Measurements from ENCODE around the gene NTF4. TPM values are rescaled to one million over a fixed set of nuclear protein-coding genes. Genes with fewer than 3 reads are reported as not detected.

Gene NTF4
- polyA plus RNA-seq, 1 of the 3 experiments (the other 2 are of a cell fraction): 0.66 TPM

GRCh38 chr19:49109051-49109450 is 44.4 kb upstream of the NTF4 start:
- H4K20me1 ChIP-seq (ENCODE audit: insufficient read depth): peaks cover 44% of the 10 kb centered on the region
- peaks cover 31 to 54% of the 10 kb centered on the region in 2 experiments for H3K36me3 ChIP-seq (replicated peaks in 1 of 2; ENCODE audit: control insufficient read depth in 1 of 2, insufficient read depth in 2 of 2, low read length in 1 of 2)
- H3K4me3 ChIP-seq (ENCODE audit: low read depth in 2 of 2, low read length in 1 of 2): no peak overlapping the region
- no peaks in the 10 kb centered on the region for H3K27me3 ChIP-seq (ENCODE audit: insufficient read depth)
- ChIA-PET CTCF (interaction anchor here (1.8 to 2.9 kb wide), 3 partner anchors 9 to 90 kb away, joined by 6 to 21 read pairs (median 7); no protein-coding TSS in a partner anchor), POLR2A (interaction anchor here (0.8 kb wide), 1 partner anchor 14 kb away, joined by 3 read pairs; no protein-coding TSS in a partner anchor)
- peaks cover 75% of the 10 kb centered on the region for H3F3A ChIP-seq (replicated peaks; ENCODE audit: insufficient read depth)
- 96% methylated on average over 5 of the region's 5 CpGs for WGBS (ENCODE audit: low lambda C conversion rate)
- H3K9me2 ChIP-seq: no peaks in the 10 kb centered on the region
- peaks cover 20% of the 10 kb centered on the region for H3K79me2 ChIP-seq (ENCODE audit: insufficient read depth)
- H3K27ac ChIP-seq (ENCODE audit: low read depth in 2 of 2, low read length in 1 of 2): no peak overlapping the region; a peak in 1 of 4 replicates
- TF ChIP-seq, protein P1, sequence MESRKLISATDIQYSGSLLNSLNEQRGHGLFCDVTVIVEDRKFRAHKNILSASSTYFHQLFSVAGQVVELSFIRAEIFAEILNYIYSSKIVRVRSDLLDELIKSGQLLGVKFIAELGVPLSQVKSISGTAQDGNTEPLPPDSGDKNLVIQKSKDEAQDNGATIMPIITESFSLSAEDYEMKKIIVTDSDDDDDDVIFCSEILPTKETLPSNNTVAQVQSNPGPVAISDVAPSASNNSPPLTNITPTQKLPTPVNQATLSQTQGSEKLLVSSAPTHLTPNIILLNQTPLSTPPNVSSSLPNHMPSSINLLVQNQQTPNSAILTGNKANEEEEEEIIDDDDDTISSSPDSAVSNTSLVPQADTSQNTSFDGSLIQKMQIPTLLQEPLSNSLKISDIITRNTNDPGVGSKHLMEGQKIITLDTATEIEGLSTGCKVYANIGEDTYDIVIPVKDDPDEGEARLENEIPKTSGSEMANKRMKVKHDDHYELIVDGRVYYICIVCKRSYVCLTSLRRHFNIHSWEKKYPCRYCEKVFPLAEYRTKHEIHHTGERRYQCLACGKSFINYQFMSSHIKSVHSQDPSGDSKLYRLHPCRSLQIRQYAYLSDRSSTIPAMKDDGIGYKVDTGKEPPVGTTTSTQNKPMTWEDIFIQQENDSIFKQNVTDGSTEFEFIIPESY (IDR thresholded peaks at IDR 0.05; ENCODE audit: borderline replicate concordance, low read depth): no peak
- TF ChIP-seq SIN3A (IDR thresholded peaks at IDR 0.05; ENCODE audit: borderline replicate concordance, low read depth, low read length): no peak
- no peak for TF ChIP-seq ELF1 (IDR thresholded peaks at IDR 0.05)
- no peak for TF ChIP-seq EP300 (IDR thresholded peaks at IDR 0.05; ENCODE audit: borderline replicate concordance in 1 of 2, low read depth in 1 of 2, low read length in 1 of 2)
- no peak for TF ChIP-seq FOSL2 (IDR thresholded peaks at IDR 0.05; ENCODE audit: borderline replicate concordance, low read depth)
- no peak for TF ChIP-seq TAF1 (IDR thresholded peaks at IDR 0.05; ENCODE audit: borderline replicate concordance, low read depth, low read length)
- no peak for TF ChIP-seq TCF12 (IDR thresholded peaks at IDR 0.05)
- no peak for TF ChIP-seq GATA2 (CRISPR knock-in tag; IDR thresholded peaks at IDR 0.05)
- no peak for TF ChIP-seq JUND (IDR thresholded peaks at IDR 0.05)
- TF ChIP-seq, protein P2, sequence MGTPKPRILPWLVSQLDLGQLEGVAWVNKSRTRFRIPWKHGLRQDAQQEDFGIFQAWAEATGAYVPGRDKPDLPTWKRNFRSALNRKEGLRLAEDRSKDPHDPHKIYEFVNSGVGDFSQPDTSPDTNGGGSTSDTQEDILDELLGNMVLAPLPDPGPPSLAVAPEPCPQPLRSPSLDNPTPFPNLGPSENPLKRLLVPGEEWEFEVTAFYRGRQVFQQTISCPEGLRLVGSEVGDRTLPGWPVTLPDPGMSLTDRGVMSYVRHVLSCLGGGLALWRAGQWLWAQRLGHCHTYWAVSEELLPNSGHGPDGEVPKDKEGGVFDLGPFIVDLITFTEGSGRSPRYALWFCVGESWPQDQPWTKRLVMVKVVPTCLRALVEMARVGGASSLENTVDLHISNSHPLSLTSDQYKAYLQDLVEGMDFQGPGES (IDR thresholded peaks at IDR 0.05; ENCODE audit: low read depth, low read length): no peak
- no peak for TF ChIP-seq MXI1 (IDR thresholded peaks at IDR 0.05; ENCODE audit: low read depth, low read length)
- TF ChIP-seq YY1 (IDR thresholded peaks at IDR 0.05; ENCODE audit: low read depth): no peak
- DNase-seq: no peak
- H3K9me3 ChIP-seq: no peaks in the 10 kb centered on the region
- H3K4me2 ChIP-seq: no peak overlapping the region
- H3K4me1 ChIP-seq (ENCODE audit: control insufficient read depth in 1 of 2, insufficient read depth in 2 of 2, low read depth in 1 of 2, low read length in 1 of 2): peaks cover 13% of the 10 kb centered on the region in 2 experiments; a peak in 2 of 4 replicates
- no peak overlapping the region for H2AFZ ChIP-seq (ENCODE audit: low read depth)
- H3K9ac ChIP-seq: no peak overlapping the region

- Histone ChIP-seq H3K36me3 (replicated peaks in 1 of 2; ENCODE audit: control insufficient read depth in 1 of 2, insufficient read depth in 2 of 2, low read length in 1 of 2) (peaks cover 31 to 64% of the 10 kb centered on the region in 2 experiments), H3K9me2 (no peaks in the 10 kb centered on the region), H3K79me2 (ENCODE audit: insufficient read depth) (peaks cover 24% of the 10 kb centered on the region), H3K4me1 (ENCODE audit: control insufficient read depth in 1 of 2, insufficient read depth in 2 of 2, low read depth in 1 of 2, low read length in 1 of 2) (peaks cover 3 to 13% of the 10 kb centered on the region in 2 experiments; a peak in 2 of 4 replicates), H3F3A (replicated peaks; ENCODE audit: insufficient read depth) (peaks cover 74% of the 10 kb centered on the region), H3K4me2 (no peak overlapping the region), H4K20me1 (ENCODE audit: insufficient read depth) (peaks cover 44% of the 10 kb centered on the region), H3K27ac (ENCODE audit: low read depth in 2 of 2, low read length in 1 of 2) (no peak overlapping the region), H3K9me3 (no peaks in the 10 kb centered on the region), H3K9ac (no peak overlapping the region), H3K27me3 (ENCODE audit: insufficient read depth) (no peaks in the 10 kb centered on the region), H3K4me3 (ENCODE audit: low read depth in 2 of 2, low read length in 1 of 2) (no peak overlapping the region), H2AFZ (ENCODE audit: low read depth) (no peak overlapping the region)
- DNase-seq: no peak
- WGBS (ENCODE audit: low lambda C conversion rate): 98% methylated on average over 93 of the region's 93 CpGs
- ChIA-PET CTCF (interaction anchor here (0.9 to 2.9 kb wide), 7 partner anchors 10 to 91 kb away, joined by 3 to 43 read pairs (median 7); no protein-coding TSS in a partner anchor), POLR2A (no interaction called here)
- TF ChIP-seq, protein P3, sequence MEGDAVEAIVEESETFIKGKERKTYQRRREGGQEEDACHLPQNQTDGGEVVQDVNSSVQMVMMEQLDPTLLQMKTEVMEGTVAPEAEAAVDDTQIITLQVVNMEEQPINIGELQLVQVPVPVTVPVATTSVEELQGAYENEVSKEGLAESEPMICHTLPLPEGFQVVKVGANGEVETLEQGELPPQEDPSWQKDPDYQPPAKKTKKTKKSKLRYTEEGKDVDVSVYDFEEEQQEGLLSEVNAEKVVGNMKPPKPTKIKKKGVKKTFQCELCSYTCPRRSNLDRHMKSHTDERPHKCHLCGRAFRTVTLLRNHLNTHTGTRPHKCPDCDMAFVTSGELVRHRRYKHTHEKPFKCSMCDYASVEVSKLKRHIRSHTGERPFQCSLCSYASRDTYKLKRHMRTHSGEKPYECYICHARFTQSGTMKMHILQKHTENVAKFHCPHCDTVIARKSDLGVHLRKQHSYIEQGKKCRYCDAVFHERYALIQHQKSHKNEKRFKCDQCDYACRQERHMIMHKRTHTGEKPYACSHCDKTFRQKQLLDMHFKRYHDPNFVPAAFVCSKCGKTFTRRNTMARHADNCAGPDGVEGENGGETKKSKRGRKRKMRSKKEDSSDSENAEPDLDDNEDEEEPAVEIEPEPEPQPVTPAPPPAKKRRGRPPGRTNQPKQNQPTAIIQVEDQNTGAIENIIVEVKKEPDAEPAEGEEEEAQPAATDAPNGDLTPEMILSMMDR (IDR thresholded peaks at IDR 0.05): no peak
- TF ChIP-seq EP300 (IDR thresholded peaks at IDR 0.05; ENCODE audit: borderline replicate concordance in 1 of 2, low read depth in 1 of 2, low read length in 1 of 2): no peak
- TF ChIP-seq MEF2A (IDR thresholded peaks at IDR 0.05; ENCODE audit: borderline replicate concordance, low read depth): no peak
- TF ChIP-seq NFIC (IDR thresholded peaks at IDR 0.05; ENCODE audit: borderline replicate concordance): no peak
- TF ChIP-seq, protein P4, sequence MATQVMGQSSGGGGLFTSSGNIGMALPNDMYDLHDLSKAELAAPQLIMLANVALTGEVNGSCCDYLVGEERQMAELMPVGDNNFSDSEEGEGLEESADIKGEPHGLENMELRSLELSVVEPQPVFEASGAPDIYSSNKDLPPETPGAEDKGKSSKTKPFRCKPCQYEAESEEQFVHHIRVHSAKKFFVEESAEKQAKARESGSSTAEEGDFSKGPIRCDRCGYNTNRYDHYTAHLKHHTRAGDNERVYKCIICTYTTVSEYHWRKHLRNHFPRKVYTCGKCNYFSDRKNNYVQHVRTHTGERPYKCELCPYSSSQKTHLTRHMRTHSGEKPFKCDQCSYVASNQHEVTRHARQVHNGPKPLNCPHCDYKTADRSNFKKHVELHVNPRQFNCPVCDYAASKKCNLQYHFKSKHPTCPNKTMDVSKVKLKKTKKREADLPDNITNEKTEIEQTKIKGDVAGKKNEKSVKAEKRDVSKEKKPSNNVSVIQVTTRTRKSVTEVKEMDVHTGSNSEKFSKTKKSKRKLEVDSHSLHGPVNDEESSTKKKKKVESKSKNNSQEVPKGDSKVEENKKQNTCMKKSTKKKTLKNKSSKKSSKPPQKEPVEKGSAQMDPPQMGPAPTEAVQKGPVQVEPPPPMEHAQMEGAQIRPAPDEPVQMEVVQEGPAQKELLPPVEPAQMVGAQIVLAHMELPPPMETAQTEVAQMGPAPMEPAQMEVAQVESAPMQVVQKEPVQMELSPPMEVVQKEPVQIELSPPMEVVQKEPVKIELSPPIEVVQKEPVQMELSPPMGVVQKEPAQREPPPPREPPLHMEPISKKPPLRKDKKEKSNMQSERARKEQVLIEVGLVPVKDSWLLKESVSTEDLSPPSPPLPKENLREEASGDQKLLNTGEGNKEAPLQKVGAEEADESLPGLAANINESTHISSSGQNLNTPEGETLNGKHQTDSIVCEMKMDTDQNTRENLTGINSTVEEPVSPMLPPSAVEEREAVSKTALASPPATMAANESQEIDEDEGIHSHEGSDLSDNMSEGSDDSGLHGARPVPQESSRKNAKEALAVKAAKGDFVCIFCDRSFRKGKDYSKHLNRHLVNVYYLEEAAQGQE (IDR thresholded peaks at IDR 0.05; ENCODE audit: low read depth, low read length): no peak
- TF ChIP-seq FOSL2 (IDR thresholded peaks at IDR 0.05; ENCODE audit: borderline replicate concordance, low read depth): no peak
- TF ChIP-seq RCOR1 (IDR thresholded peaks at IDR 0.05; ENCODE audit: low read length): no peak
- TF ChIP-seq RXRA (IDR thresholded peaks at IDR 0.05; ENCODE audit: borderline replicate concordance, low read depth): no peak
Measured at GRCh38 chr19:49107625-49108459, 43.2 kb upstream of the NTF4 start.

Measured in SK-N-SH (cell line).